Mucosa of descending colon (tissue), 3 donors: Measurements from ENCODE around the gene SYNJ2. TPM values are rescaled to one million over a fixed set of nuclear protein-coding genes. Genes with fewer than 3 reads are reported as not detected.
"Not testable (repeated sequence)": the region's sequence is repeated elsewhere in the genome, so short reads cannot be mapped to it uniquely, and the experiment has no call there.

Source experiments
- ATAC-seq: fragments of 200-7000 bp; cut with Tn5 transposase; one replicate; pipeline ENCODE4 v1.9.1; 2020; ENCODE audit warnings: mild to moderate bottlenecking, moderate library complexity
- DNase-seq, 3 donors: peaks; one replicate each; pipeline ENCODE4 v3.0.0-alpha.2; 2020
- H3K36me3 ChIP-seq: fragments of 200-600 bp; one replicate; pipeline ENCODE4 v1.8.0; 2021; ENCODE audit warnings: low read depth, mild to moderate bottlenecking
- H3K4me1 ChIP-seq: fragments of 200-600 bp; one replicate; pipeline ENCODE4 v1.8.0; 2021; ENCODE audit warnings: low read depth, mild to moderate bottlenecking
- H3K4me3 ChIP-seq: fragments of 200-600 bp; one replicate; pipeline ENCODE4 v1.8.0; 2021; ENCODE audit warnings: mild to moderate bottlenecking
- H3K9me3 ChIP-seq: fragments of 200-600 bp; one replicate; pipeline ENCODE4 v1.8.0; 2021; ENCODE audit warnings: mild to moderate bottlenecking
- CTCF ChIP-seq: fragments of 200-600 bp; IDR thresholded peaks from one replicate; pipeline ENCODE4 v1.8.0; 2022; ENCODE audit warnings: antibody characterized with exemption, mild to moderate bottlenecking
- intact Hi-C, 2 donors: fragments of 100-400 bp; cut with DNase I in 1 of 2; cut with micrococcal nuclease in 1 of 2; formaldehyde crosslinking; loops; one replicate each; pipeline versions ENCODE4 v1.11.0 to v1.11.1; 2022; cut with DNase I, micrococcal nuclease
- total RNA-seq, 3 donors: library from RNA; stranded (reverse); fragmentation: NEBNext Ultra II Directional in 2 of 3; extraction: Animal tissue kit (Norgen Biotek cat#: 25700) in 2 of 3; gene quantifications; one replicate each; pipeline versions ENCODE4 v1.2.1 to v1.2.4, GENCODE V29; 2021 to 2023
- donor health status: DM: no; HTN: no; CAD: no; lungs with moderate emphysema.
- donor health status: DM: no; HTN: no; CAD: no.
- donor health status: DM: no; HTN: yes; CAD: no.

The SYNJ2 gene
- total RNA-seq, 3 donors from 2014 or later = 28.3 to 45.9 (median 39.6) TPM

- Histone ChIP-seq H3K4me1 (no peaks in the 10 kb centered on the region), H3K9me3 (peaks cover 6% of the 10 kb centered on the region), H3K4me3 (no peak overlapping the region), H3K36me3 (peaks cover 4% of the 10 kb centered on the region)
- DNase-seq (no peak), ATAC-seq (no peak)
- no peak for TF ChIP-seq CTCF
- intact Hi-C loops = no loop called here
Measured at GRCh38 chr6:157946053-157946617, 35.5 kb upstream of the SYNJ2 start.

GRCh38 chr6:157946865-157947532 lies 34.7 kb upstream of the SYNJ2 start:
- no peak for TF ChIP-seq CTCF
- Histone ChIP-seq H3K9me3 (peaks cover 6% of the 10 kb centered on the region), H3K36me3 (peaks cover 4% of the 10 kb centered on the region), H3K4me1 (no peaks in the 10 kb centered on the region), H3K4me3 (no peak overlapping the region)
- intact Hi-C loops = no loop called here
- DNase-seq = no peak
- peak; percentile 35 for ATAC-seq

- H3K9me3 ChIP-seq, H3K36me3 ChIP-seq, H3K4me3 ChIP-seq, ATAC-seq, DNase-seq: not testable (repeated sequence)
- intact Hi-C loops = loop anchor here in 1 of 2 donors (10.0 kb wide), 1 partner anchor 124 kb away; no protein-coding TSS in a partner anchor
- H3K4me1 ChIP-seq = peaks cover 24% of the 10 kb centered on the region
Measured at GRCh38 chr6:157950899-157951298, 30.8 kb upstream of the SYNJ2 start.

- DNase-seq = peak in 2 of 3 donors; percentile 67 to 84
Measured at GRCh38 chr6:157951828-157952227, 29.8 kb upstream of the SYNJ2 start.

GRCh38 chr6:157952861-157953351 lies 28.8 kb upstream of the SYNJ2 start:
- ATAC-seq (peak; percentile 56), DNase-seq (peak in 2 of 3 donors; percentile 31 to 53)
- intact Hi-C loops = loop anchor here in 1 of 2 donors (10.0 kb wide), 1 partner anchor 122 kb away; no protein-coding TSS in a partner anchor

More at GRCh38 chr6:157951828-157952227, 29.8 kb upstream of the SYNJ2 start:
- intact Hi-C loops = loop anchor here in 1 of 2 donors (10.0 kb wide), 1 partner anchor 123 kb away; no protein-coding TSS in a partner anchor
- no peak for TF ChIP-seq CTCF
- peaks cover 31% of the 10 kb centered on the region for H3K4me1 ChIP-seq
- no peaks in the 10 kb centered on the region for H3K36me3 ChIP-seq
- H3K4me3 ChIP-seq = no peak overlapping the region
- peaks cover 6% of the 10 kb centered on the region for H3K9me3 ChIP-seq
- ATAC-seq = peak; percentile 64

More at GRCh38 chr6:157952861-157953351, 28.8 kb upstream of the SYNJ2 start:
- TF ChIP-seq CTCF = no peak
- Histone ChIP-seq H3K4me1 (peaks cover 31% of the 10 kb centered on the region), H3K36me3 (no peaks in the 10 kb centered on the region), H3K4me3 (no peak overlapping the region), H3K9me3 (peaks cover 8% of the 10 kb centered on the region)
